Measurements from ENCODE around the gene HOXD11. TPM values are rescaled to one million over a fixed set of nuclear protein-coding genes. Genes with fewer than 3 reads are reported as not detected.

The HOXD11 gene
- total and polyA plus RNA-seq, 2 donors (not counting 3 experiments of a cell fraction or from before 2014, with no cell fraction given) = not detected

DNA sequence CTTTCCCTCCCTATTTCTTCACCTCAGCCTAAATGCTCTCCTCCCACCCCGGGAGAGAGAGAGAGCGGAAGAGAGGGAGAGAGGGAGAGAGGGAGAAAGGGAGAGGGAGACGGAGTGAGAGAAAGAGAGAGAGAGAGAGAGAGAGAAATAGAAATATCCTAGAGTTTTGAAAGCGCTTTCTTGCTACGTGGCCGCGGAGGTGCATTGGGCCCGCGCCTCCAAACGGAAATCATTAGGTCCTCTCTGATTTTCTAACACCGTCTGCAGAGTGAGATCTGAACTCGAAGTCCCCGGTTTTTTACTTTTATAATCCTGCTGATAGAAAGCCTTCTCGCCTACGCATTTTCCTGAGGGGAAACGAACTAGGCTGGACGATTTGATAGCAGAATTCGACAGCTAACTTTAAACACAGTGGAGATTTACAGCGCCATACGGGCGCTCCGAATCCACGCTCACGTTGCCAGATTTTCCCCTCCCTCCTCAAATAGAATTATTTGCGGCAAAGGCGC is 22.4 kb upstream of the HOXD11 start:
- H3K4me2 ChIP-seq (ENCODE audit: insufficient read depth, low read length) = no peak overlapping the region
- ChIA-PET POLR2A (no interaction called here), CTCF (interaction anchor here (1.3 to 6.1 kb wide), 6 partner anchors 9 to 881 kb away, joined by 4 to 102 read pairs (median 10); no protein-coding TSS in a partner anchor)
- DNase-seq (ENCODE audit: low read depth, low spot score) = no peak
- H3K9me3 ChIP-seq (replicated peaks; ENCODE audit: control insufficient read depth, insufficient read depth, low read length) = no peaks in the 10 kb centered on the region
- intact Hi-C loops (cut with micrococcal nuclease) = no loop called here
- no peak overlapping the region for H3K9ac ChIP-seq (replicated peaks; ENCODE audit: extremely low read depth, insufficient read depth, low read length)
- dilution Hi-C loops (cut with MboI; ENCODE audit: extremely low pct_ligation_motif_present, low sequenced_read_pairs) = no loop called here
- no peaks in the 10 kb centered on the region for H3K36me3 ChIP-seq (ENCODE audit: control insufficient read depth in 2 of 2, extremely low read depth in 1 of 2, insufficient read depth in 2 of 2, low read length in 2 of 2)
- no peaks in the 10 kb centered on the region for H3K9me1 ChIP-seq (replicated peaks; ENCODE audit: control insufficient read depth, extremely low read depth, insufficient read depth, low read length)
- no peak overlapping the region for H3K4me3 ChIP-seq (replicated peaks in 1 of 3; ENCODE audit: insufficient read depth in 1 of 3, low read depth in 1 of 3, low read length in 3 of 3)
- H2AFZ ChIP-seq (ENCODE audit: low read depth, low read length) = no peak overlapping the region
- TF ChIP-seq FOS (IDR thresholded peaks at IDR 0.05; ENCODE audit: borderline replicate concordance, insufficient read depth, low read length) (no peak), EZH2 (IDR thresholded peaks at IDR 0.05; ENCODE audit: borderline replicate concordance, low read depth, low read length, severe bottlenecking) (peak; percentile 97)
- FAIRE-seq = no peak
- no peaks in the 10 kb centered on the region for H3K4me1 ChIP-seq (ENCODE audit: control insufficient read depth, extremely low read depth, insufficient read depth, low read length)
- peaks cover 90 to 97% of the 10 kb centered on the region in 2 experiments for H3K27me3 ChIP-seq (ENCODE audit: control insufficient read depth in 2 of 2, insufficient read depth in 2 of 2, low read length in 2 of 2)
- no peaks in the 10 kb centered on the region for H3K79me2 ChIP-seq (ENCODE audit: control insufficient read depth, insufficient read depth, low read length)
- H4K20me1 ChIP-seq (replicated peaks; ENCODE audit: control insufficient read depth, extremely low read depth, insufficient read depth, low read length) = no peaks in the 10 kb centered on the region
- BruUV-seq (replicated peaks) = no TSS peak
- no peak overlapping the region for H3K27ac ChIP-seq (ENCODE audit: insufficient read depth, low read depth, low read length)

DNA sequence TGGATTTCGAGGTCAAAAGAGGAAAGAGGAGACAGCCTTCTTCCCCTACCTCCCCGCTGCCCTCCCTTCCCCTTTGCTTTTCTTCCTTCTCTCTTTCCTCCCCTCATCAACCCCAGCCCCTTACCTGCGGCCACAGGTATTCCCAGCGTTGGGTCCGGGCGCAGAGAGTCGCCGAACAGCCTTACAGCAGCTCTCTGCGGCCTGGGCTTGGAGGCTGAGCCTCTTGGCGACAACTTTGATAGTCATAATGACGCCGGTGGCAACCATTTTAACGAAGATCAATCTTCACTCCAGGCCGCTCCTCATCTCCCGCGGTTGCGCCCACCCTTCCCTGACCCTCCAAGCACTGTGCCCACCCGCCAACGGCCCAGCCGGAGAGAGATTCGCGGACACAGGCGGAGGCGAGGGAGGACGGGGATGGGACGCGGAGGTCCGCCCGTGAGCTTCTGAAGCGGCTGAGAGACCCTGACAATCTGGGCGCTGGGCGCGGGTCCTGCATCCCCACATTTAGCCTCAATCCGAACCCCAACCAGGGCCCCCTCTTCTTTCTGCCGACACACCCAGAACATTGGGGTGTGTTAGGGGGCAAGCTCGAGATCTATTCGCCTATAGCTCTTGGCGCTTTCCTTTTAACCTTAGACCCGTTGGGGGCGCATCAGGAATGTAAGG is 21.8 kb upstream of the HOXD11 start:
- Histone ChIP-seq H3K9me3 (replicated peaks; ENCODE audit: control insufficient read depth, insufficient read depth, low read length) (no peaks in the 10 kb centered on the region), H4K20me1 (replicated peaks; ENCODE audit: control insufficient read depth, extremely low read depth, insufficient read depth, low read length) (no peaks in the 10 kb centered on the region), H3K9me1 (replicated peaks; ENCODE audit: control insufficient read depth, extremely low read depth, insufficient read depth, low read length) (no peaks in the 10 kb centered on the region), H2AFZ (ENCODE audit: low read depth, low read length) (no peak overlapping the region), H3K79me2 (ENCODE audit: control insufficient read depth, insufficient read depth, low read length) (no peaks in the 10 kb centered on the region), H3K27ac (ENCODE audit: insufficient read depth, low read depth, low read length) (no peak overlapping the region), H3K9ac (replicated peaks; ENCODE audit: extremely low read depth, insufficient read depth, low read length) (no peak overlapping the region), H3K36me3 (ENCODE audit: control insufficient read depth in 2 of 2, extremely low read depth in 1 of 2, insufficient read depth in 2 of 2, low read length in 2 of 2) (no peaks in the 10 kb centered on the region), H3K4me3 (replicated peaks in 1 of 3; ENCODE audit: insufficient read depth in 1 of 3, low read depth in 1 of 3, low read length in 3 of 3) (no peak overlapping the region), H3K27me3 (ENCODE audit: control insufficient read depth in 2 of 2, insufficient read depth in 2 of 2, low read length in 2 of 2) (peaks cover 95 to 100% of the 10 kb centered on the region in 2 experiments), H3K4me1 (ENCODE audit: control insufficient read depth, extremely low read depth, insufficient read depth, low read length) (no peaks in the 10 kb centered on the region), H3K4me2 (ENCODE audit: insufficient read depth, low read length) (no peak overlapping the region)
- dilution Hi-C loops (cut with MboI; ENCODE audit: extremely low pct_ligation_motif_present, low sequenced_read_pairs) (no loop called here), intact Hi-C loops (cut with micrococcal nuclease) (no loop called here)
- TF ChIP-seq MYC (IDR thresholded peaks at IDR 0.05; ENCODE audit: low read depth, low read length) = no peak
- TF ChIP-seq EZH2 (IDR thresholded peaks at IDR 0.05; ENCODE audit: borderline replicate concordance, low read depth, low read length, severe bottlenecking) = peak; percentile 97
- ChIA-PET POLR2A (no interaction called here), CTCF (interaction anchor here (0.6 to 6.1 kb wide), 8 partner anchors 9 to 882 kb away, joined by 4 to 102 read pairs (median 5); no protein-coding TSS in a partner anchor)
- no TSS peak for BruUV-seq (replicated peaks)
- FAIRE-seq (no peak), DNase-seq (ENCODE audit: low read depth, low spot score) (no peak)

Measured in endothelial cell of umbilical vein (primary cell).